ENCODE data around the gene C11orf68. TPM values are rescaled to one million over a fixed set of nuclear protein-coding genes. Genes with fewer than 3 reads are reported as not detected.

Gene C11orf68
- total RNA-seq, 3 donors from 2014 or later (not counting 1 experiment from before 2014, with no cell fraction given) = 19.9 to 28.3 (median 20.7) TPM

DNA sequence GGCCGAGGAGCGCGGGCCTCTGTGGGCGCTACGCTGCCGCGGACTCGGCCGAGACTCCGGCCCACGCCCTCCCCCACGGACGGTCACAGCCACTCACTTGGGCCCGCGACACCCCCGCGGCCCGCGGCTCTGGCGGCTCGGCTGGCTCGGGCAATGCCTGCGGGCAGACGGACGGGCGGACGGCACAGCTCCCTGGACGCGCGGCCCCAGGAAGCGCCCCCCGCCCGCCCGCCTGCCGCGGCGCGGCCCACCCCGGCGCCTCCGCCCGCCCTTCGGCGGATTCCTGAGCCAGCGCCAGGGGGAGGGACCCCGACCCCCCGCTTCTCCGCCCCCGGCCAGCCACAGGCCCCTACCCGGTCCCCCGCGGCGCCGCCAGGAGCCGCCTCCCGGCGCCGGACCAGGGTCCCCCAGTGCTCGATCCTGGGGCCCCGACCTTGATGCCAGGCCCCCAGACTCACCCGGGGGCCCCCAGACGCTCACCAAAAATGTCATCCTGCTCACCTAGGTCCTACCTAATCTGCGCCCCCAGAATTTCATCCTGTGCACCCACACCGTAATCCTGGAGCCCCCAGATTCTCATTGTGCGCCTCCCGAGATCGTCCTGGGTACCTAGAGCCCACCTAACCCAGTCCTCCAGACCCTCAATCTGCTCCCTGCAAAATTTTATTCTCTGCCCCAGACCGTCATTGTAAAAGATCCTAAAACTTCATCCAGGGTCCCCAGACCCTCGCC is 46.1 kb downstream of the C11orf68 start, which contains the start of gene EFEMP2:
EFEMP2 (minus strand) TSS at position 215 of the 732 bp plus-strand sequence. CDS start 446 bp downstream, outside the sequence.
- Histone ChIP-seq H3K36me3 (ENCODE audit: control insufficient read depth, insufficient read depth, low read length) (no peaks in the 10 kb centered on the region), H3K4me1 (ENCODE audit: control insufficient read depth, insufficient read depth, low read length) (peaks cover 45% of the 10 kb centered on the region), H3K27ac (ENCODE audit: low read length) (peak within 1 kb of the TSS; percentile 93), H3K4me3 (ENCODE audit: low read length) (peak within 1 kb of the TSS; percentile 54), H3K9me3 (ENCODE audit: control insufficient read depth, insufficient read depth, low read length) (no peaks in the 10 kb centered on the region), H3K27me3 (ENCODE audit: control insufficient read depth, insufficient read depth, low read length) (no peaks in the 10 kb centered on the region)
- Mint-ChIP-seq H3K36me3 (no peaks in the 10 kb centered on the region), H3K27ac (peak within 1 kb of the TSS; percentile 92 to 97), H3K27me3 (ENCODE audit: low read depth in 2 of 2) (no peaks in the 10 kb centered on the region), H3K9me3 (no peaks in the 10 kb centered on the region), H3K4me1 (peaks cover 24 to 31% of the 10 kb centered on the region in 2 donors), H3K4me3 (peak within 1 kb of the TSS; percentile 96)
- TF ChIP-seq, protein P1, sequence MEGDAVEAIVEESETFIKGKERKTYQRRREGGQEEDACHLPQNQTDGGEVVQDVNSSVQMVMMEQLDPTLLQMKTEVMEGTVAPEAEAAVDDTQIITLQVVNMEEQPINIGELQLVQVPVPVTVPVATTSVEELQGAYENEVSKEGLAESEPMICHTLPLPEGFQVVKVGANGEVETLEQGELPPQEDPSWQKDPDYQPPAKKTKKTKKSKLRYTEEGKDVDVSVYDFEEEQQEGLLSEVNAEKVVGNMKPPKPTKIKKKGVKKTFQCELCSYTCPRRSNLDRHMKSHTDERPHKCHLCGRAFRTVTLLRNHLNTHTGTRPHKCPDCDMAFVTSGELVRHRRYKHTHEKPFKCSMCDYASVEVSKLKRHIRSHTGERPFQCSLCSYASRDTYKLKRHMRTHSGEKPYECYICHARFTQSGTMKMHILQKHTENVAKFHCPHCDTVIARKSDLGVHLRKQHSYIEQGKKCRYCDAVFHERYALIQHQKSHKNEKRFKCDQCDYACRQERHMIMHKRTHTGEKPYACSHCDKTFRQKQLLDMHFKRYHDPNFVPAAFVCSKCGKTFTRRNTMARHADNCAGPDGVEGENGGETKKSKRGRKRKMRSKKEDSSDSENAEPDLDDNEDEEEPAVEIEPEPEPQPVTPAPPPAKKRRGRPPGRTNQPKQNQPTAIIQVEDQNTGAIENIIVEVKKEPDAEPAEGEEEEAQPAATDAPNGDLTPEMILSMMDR (IDR thresholded peaks at IDR 0.05) = no peak
- intact Hi-C loops (cut with micrococcal nuclease) = loop anchor here (2.0 kb wide), 1 partner anchor 14 kb away; the partner anchor contains the start of gene CFL1
- ATAC-seq (no peak), DNase-seq (peak in 1 of 2 donors; percentile 33)
- WGBS (ENCODE audit: insufficient coverage) = 3% methylated on average over 68 of the region's 69 CpGs

DNA sequence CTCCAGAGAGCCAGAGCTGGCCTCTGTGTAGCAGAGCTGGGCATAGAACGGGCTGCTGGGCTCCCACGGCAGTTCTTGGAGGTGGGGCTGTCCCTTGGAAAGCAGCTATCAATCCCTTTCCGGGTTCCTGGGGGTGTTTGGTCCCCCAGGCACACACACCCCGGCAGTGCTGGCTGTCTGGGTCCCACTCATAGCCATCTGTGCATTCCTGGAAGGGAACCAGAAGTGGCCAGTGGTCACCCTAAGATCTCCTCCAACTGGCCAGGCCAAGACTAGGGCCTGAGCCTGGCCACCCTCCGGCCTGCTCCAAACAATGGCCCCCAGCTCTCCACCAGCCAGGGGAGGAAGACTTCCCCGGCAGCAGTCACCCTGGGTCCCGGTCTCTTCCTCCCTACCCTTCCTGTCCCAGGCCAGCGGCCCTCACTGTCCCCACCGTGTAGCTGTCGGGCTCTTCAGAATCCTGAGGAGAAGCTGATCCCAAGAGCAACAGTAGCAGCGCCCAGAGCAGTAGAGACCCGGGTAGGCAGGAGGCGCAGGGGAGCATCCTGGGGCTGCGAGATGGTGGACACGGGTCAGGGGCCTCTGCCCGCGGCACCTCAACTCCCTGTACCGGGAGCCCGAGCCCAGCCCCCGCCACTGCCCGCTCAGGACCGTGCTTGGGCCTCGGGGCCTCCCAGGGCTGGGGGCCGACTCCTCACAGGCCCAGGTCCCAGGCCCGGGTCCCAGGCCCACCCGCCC is 46.9 kb downstream of the C11orf68 start:
- intact Hi-C loops (cut with micrococcal nuclease) = loop anchor here (2.0 kb wide), 1 partner anchor 13 kb away; the partner anchor contains the start of gene CFL1
- no peaks in the 10 kb centered on the region for H3K36me3 Mint-ChIP-seq
- H3K4me1 Mint-ChIP-seq = peaks cover 24 to 31% of the 10 kb centered on the region in 2 donors
- Histone ChIP-seq H3K4me3 (ENCODE audit: low read length) (no peak overlapping the region), H3K27me3 (ENCODE audit: control insufficient read depth, insufficient read depth, low read length) (no peaks in the 10 kb centered on the region), H3K27ac (ENCODE audit: low read length) (no peak overlapping the region), H3K9me3 (ENCODE audit: control insufficient read depth, insufficient read depth, low read length) (no peaks in the 10 kb centered on the region), H3K36me3 (ENCODE audit: control insufficient read depth, insufficient read depth, low read length) (peaks cover 2% of the 10 kb centered on the region), H3K4me1 (ENCODE audit: control insufficient read depth, insufficient read depth, low read length) (peaks cover 40% of the 10 kb centered on the region)
- ATAC-seq (no peak), DNase-seq (no peak)
- TF ChIP-seq, protein P1 (IDR thresholded peaks at IDR 0.05) = no peak
- peak overlapping the region; percentile 53 for H3K4me3 Mint-ChIP-seq
- 82% methylated on average over 26 of the region's 26 CpGs for WGBS (ENCODE audit: insufficient coverage)
- H3K27ac Mint-ChIP-seq = peak overlapping the region; percentile 26 to 65
- no peaks in the 10 kb centered on the region for H3K27me3 Mint-ChIP-seq (ENCODE audit: low read depth in 2 of 2)
- H3K9me3 Mint-ChIP-seq = no peaks in the 10 kb centered on the region

DNA sequence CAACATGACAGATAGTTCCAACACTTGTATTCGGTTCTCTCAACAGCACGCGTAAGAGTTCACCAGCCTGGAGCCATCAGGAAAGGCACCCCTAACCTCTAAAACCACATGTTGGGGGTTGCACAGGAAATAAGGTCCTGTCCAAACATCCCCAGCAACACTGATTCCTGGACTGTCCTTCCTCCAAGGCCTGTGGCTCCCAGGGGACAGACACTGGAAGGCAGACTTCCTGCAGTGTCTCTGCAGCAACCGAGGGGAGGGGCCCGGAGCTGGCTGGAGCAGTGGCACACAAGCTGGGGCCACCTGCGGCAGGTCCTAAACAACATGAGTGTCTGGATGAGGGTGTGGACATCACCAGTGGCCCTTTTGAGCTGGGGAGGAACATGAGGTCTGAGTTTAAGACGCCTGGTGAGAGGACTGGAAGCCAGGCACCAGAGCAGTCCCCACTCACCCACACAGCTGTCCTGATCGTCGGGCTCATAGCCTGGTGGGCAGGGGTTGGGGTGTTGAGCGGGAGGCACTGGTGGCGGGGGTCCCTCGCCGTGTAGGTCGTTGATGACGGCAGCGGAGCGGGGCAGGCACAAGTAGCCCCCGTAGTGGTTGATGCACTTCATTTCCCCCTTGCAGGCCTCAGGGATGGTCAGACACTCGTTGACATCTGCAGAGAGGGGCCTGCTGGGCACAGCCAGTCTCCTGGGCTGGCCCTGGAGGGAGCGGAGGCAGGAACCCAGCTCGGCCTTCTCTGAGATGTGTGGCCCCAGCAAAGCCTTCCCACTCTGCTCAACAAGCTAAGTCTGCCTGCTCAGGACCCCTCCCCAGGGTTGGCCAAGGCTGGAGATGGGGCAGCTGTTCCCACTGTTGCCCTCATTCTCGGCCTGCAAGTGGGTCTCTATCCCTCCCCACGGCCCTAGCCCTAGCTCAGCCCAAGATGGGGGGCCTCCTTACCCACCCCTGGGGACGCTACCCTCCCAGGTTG is 47.9 kb downstream of the C11orf68 start:
- no peak for DNase-seq
- TF ChIP-seq, protein P1 (IDR thresholded peaks at IDR 0.05) = no peak
- ATAC-seq = no peak
- 61% methylated on average over 24 of the region's 24 CpGs for WGBS (ENCODE audit: insufficient coverage)
- Histone ChIP-seq H3K27ac (ENCODE audit: low read length) (no peak overlapping the region), H3K36me3 (ENCODE audit: control insufficient read depth, insufficient read depth, low read length) (peaks cover 7% of the 10 kb centered on the region), H3K27me3 (ENCODE audit: control insufficient read depth, insufficient read depth, low read length) (no peaks in the 10 kb centered on the region), H3K9me3 (ENCODE audit: control insufficient read depth, insufficient read depth, low read length) (no peaks in the 10 kb centered on the region), H3K4me3 (ENCODE audit: low read length) (no peak overlapping the region), H3K4me1 (ENCODE audit: control insufficient read depth, insufficient read depth, low read length) (peaks cover 36% of the 10 kb centered on the region)
- H3K9me3 Mint-ChIP-seq = no peaks in the 10 kb centered on the region
- H3K4me3 Mint-ChIP-seq = peak overlapping the region; percentile 33
- H3K27ac Mint-ChIP-seq = peak overlapping the region; percentile 26 to 65
- H3K36me3 Mint-ChIP-seq = no peaks in the 10 kb centered on the region
- intact Hi-C loops (cut with micrococcal nuclease) = no loop called here
- H3K4me1 Mint-ChIP-seq = peaks cover 24 to 34% of the 10 kb centered on the region in 2 donors
- H3K27me3 Mint-ChIP-seq (ENCODE audit: low read depth in 2 of 2) = no peaks in the 10 kb centered on the region
